ENCODE data around the gene DIMT1. TPM values are rescaled to one million over a fixed set of nuclear protein-coding genes. Genes with fewer than 3 reads are reported as not detected.

DIMT1 gene
- total RNA-seq: 23.5 and 25.9 TPM in 2 replicates

GRCh38 chr5:62403411-62404250 is at the start of gene DIMT1:
Gene DIMT1 (minus strand): TSS chr5:62403905. CDS start chr5:62403772, 133 bp downstream.

GRCh38 chr5:62412549-62413329 is 9.0 kb upstream of the DIMT1 start, which contains the start of gene IPO11:
Gene IPO11 (plus strand): TSS chr5:62412763. CDS start chr5:62437280, 24,517 bp downstream.

Other genes with a start within 250 kb of the DIMT1 start
- gene KIF2A, start 97.7 kb downstream of the DIMT1 start, total RNA-seq: 52.5 TPM in 2 replicates
- 32.0 and 32.4 TPM in 2 replicates for gene IPO11, start 8.9 kb upstream of the DIMT1 start, total RNA-seq
- gene LRRC70, start 174.9 kb upstream of the DIMT1 start, total RNA-seq: 0.89 and 1.0 TPM in 2 replicates